SK-N-DZ (cell line): ENCODE measurements around the gene HPRT1. TPM values are rescaled to one million over a fixed set of nuclear protein-coding genes. Genes with fewer than 3 reads are reported as not detected.
A peak's percentile ranks its signal among the peaks of the same experiment; 100 is the strongest.
"Not testable (repeated sequence)": the region's sequence is repeated elsewhere in the genome, so short reads cannot be mapped to it uniquely, and the experiment has no call there.

ENCODE experiments used
- DNase-seq: peaks from one replicate; pipeline ENCODE4 v3.0.0-alpha.2; 2015; ENCODE audit warnings: low spot score
- polyA plus RNA-seq, 2 experiments: library from polyadenylated mRNA; depleted of rRNA; stranded (reverse); fragments of >200 nt; gene quantifications; 2 replicates each; pipeline ENCODE4 v1.2.3, GENCODE V29; 2014

The HPRT1 gene, protein sequence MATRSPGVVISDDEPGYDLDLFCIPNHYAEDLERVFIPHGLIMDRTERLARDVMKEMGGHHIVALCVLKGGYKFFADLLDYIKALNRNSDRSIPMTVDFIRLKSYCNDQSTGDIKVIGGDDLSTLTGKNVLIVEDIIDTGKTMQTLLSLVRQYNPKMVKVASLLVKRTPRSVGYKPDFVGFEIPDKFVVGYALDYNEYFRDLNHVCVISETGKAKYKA
- polyA plus RNA-seq (2014; cell fraction: cytosol; rRNA removed), result 16.0 and 18.9 TPM in 2 replicates
- 16.5 and 29.4 TPM in 2 replicates for polyA plus RNA-seq (2014; cell fraction: nucleus; rRNA removed)

DNA sequence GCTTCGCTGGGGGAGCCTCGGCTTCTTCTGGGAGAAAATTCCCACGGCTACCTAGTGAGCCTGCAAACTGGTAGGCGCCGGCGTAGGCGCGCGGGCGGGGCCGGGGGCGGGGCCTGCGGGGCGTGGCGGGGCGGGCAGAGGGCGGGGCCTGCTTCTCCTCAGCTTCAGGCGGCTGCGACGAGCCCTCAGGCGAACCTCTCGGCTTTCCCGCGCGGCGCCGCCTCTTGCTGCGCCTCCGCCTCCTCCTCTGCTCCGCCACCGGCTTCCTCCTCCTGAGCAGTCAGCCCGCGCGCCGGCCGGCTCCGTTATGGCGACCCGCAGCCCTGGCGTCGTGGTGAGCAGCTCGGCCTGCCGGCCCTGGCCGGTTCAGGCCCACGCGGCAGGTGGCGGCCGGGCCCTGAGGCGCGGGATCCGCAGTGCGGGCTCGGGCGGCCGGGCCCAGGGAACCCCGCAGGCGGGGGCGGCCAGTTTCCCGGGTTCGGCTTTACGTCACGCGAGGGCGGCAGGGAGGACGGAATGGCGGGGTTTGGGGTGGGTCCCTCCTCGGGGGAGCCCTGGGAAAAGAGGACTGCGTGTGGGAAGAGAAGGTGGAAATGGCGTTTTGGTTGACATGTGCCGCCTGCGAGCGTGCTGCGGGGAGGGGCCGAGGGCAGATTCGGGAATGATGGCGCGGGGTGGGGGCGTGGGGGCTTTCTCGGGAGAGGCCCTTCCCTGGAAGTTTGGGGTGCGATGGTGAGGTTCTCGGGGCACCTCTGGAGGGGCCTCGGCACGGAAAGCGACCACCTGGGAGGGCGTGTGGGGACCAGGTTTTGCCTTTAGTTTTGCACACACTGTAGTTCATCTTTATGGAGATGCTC is at the start of gene HPRT1:
TSS of gene HPRT1 (plus strand) at position 161 of the 857 bp plus-strand sequence. CDS start at position 308, 147 bp downstream.
- DNase-seq, result peak; percentile 73

DNA sequence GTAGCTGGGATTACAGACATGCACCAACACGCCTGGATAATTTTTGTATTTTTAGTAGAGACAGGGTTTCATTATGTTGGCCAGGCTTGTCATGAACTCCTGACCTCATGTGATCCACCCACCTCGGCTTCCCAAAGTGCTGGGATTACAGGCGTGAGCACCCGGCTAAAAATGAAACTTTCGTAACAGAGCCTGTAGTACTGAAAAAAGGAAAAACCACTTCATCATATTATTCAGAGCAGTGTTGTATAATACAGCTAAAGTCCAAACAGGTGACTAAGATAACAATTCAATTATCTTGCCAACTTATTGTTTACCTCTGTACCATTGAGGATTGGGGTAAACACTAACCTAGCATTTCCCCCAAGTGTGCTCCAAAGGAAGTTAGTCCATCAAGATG is 43.9 kb upstream of the HPRT1 start:
- DNase-seq, result no peak

- DNase-seq, result no peak
These were observed 41.5 kb upstream of the HPRT1 start for GRCh38 chrX:134418317-134419113.

- no peak for DNase-seq
These were observed 40.2 kb upstream of the HPRT1 start for GRCh38 chrX:134419784-134420183.

GRCh38 chrX:134423606-134424005 is 36.4 kb upstream of the HPRT1 start:
- no peak for DNase-seq

GRCh38 chrX:134426281-134426680 is 33.7 kb upstream of the HPRT1 start:
- no peak for DNase-seq

GRCh38 chrX:134431894-134432293 is 28.1 kb upstream of the HPRT1 start:
- DNase-seq, result no peak

DNA sequence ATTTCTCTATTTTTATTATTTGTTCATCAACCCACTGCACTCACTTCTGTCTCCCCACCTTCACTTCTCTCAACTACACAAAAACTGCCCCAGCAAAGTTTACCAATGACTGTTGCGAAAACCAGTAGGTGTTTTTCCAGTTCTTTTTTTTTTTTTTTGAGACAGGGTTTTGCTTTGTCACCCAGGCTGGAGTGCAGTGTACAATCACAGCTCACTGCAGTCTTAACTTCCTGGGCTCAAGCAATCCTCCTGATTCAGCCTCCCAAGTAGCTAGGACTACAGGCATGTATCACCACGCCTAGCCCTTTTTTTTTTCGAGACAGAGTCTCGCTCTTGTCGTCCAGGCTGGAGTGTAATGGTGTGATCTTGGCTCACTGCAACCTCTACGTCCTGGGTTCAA is 24.1 kb upstream of the HPRT1 start:
- no peak for DNase-seq

DNA sequence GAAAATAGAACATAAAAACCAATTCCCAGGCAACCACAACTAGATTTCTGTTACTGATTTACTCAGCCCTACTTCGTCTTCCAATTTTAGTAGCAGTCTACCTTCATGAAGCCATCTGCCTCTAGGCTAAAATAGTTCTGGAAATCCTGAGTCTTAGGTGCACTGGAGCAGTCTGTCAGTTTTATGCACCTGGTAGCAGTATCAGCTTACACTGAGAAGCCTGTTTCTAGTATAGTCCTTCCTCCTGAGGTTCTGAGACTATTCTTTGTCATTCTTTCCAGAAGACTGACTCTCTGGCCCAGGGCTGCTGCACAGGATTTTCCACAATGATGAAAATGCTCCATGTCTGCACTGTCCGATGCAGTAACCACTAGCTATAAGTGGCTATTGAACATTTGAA is 16.9 kb upstream of the HPRT1 start:
- DNase-seq, result no peak

GRCh38 chrX:134443461-134443860 is 16.5 kb upstream of the HPRT1 start:
- no peak for DNase-seq

DNA sequence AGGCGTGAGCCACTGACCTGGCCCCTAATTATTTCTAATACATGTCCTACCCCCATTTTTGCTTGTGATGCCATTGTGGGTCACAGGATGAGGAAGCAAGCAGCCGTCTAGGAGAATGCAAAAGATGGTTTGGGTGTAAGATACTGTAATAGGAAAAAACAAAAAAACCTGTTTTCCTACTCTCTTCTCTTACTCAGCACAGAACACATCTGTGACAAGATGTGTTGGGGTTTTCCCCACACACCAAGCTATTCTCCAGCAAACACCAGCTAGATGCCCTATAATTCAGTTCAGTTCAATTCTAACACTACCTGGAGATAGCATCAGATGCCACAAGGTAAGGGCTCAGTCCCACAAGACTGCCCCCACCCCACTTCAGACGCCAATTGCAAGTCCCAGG is 15.3 kb upstream of the HPRT1 start:
- no peak for DNase-seq

DNA sequence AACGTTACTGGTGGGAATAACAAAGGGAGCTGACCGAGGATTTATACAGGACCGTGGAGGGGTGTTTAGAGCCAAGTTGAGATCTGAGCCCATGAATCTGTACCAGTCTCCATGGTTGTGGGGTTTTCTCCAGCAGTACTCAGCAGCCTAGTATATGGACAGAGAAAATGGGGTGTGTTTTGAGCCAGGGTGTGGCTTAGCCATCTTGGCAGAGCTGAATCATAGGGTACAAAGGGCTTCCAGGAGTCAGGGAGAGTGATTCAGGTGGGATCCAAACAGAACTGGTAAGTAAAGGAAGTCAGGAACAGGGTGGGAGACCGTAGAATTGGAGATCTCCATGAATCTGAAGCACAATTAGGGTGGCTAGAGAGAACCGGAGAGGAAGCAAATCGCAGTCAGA is 7.4 kb upstream of the HPRT1 start:
- DNase-seq, result no peak

- no peak for DNase-seq
These were observed 6.3 kb upstream of the HPRT1 start for GRCh38 chrX:134453631-134454030.

DNA sequence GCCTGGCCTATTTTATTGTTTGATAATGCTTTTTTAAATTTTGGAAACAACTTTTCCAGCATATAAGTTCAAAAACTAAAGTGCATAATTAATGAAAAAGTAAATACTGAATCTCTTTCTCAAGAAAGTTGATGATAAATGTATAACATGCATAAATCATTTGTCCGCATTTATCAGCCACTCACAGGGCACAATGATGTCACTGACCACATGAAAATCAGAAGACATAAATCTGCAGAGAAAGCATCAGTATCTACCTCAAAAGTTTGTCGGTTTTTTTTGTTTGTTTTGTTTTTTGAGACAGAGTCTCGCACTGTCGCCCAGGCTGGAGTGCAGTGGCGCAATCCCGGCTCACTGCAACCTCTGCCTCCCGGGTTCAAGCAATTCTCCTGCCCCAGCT is 5.5 kb upstream of the HPRT1 start:
- no peak for DNase-seq

- no peak for DNase-seq
These were observed 2.3 kb upstream of the HPRT1 start for GRCh38 chrX:134457708-134458107.

GRCh38 chrX:134459683-134460004 is 321 bp upstream of the HPRT1 start:
- peak; percentile 43 for DNase-seq

DNA sequence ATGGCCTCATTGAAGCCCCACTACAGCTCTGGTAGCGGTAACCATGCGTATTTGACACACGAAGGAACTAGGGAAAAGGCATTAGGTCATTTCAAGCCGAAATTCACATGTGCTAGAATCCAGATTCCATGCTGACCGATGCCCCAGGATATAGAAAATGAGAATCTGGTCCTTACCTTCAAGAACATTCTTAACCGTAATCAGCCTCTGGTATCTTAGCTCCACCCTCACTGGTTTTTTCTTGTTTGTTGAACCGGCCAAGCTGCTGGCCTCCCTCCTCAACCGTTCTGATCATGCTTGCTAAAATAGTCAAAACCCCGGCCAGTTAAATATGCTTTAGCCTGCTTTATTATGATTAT is 876 bp downstream of the HPRT1 start:
- peak; percentile 9 for DNase-seq

GRCh38 chrX:134461437-134461836 is 1.5 kb downstream of the HPRT1 start:
- DNase-seq, result no peak

DNA sequence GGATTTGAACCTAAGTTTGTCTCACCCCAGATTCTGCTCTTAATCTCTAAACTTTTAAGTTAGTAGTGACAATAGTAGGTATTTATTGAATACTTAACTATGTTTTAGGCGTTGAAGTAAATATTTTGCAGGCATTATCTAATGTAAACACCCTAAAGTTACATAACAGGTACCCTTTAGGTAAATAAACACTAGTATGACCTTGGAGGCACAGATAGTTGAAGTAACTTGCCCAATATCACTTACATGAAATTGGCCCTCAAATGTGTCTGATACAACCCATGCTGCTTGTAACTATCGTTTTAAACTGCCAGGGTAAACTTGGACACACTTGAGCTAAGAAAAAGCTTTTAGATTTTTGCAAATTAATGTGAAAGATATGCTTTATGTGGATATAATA is 3.0 kb downstream of the HPRT1 start:
- DNase-seq, result no peak

DNA sequence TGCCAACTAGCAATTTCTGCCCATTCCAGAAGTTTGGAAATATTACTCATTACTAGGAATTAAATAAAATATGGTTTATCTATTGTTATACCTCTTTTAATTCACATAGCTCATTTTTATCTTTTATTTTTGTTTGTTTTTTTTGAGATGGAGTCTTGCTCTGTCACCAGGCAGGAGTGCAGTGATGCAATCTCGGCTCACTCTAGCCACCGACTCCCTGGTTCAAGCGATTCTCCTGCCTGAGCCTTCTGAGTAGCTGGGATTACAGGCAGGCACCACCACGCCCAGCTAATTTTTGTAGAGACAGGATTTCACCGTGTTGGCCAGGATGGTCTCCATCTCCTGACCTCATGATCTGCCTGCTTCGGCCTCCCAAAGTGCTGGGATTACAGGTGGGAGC is 4.5 kb downstream of the HPRT1 start:
- DNase-seq, result not testable (repeated sequence)

- no peak for DNase-seq
These were observed 9.5 kb downstream of the HPRT1 start for GRCh38 chrX:134469486-134469885.

GRCh38 chrX:134470013-134470412 is 10.0 kb downstream of the HPRT1 start:
- no peak for DNase-seq
